Neuronal stem cell (in vitro differentiated cells): ENCODE data around the gene BTG4.

ENCODE experiments used
- DNase-seq: peaks from one replicate; pipeline ENCODE4 v3.0.0-alpha.2; 2013; ENCODE audit warnings: low spot score
- H2AFZ ChIP-seq: one replicate; pipeline ENCODE4 v1.6.1; 2013; ENCODE audit warnings: mild to moderate bottlenecking, low read length, inconsistent platforms
- H2AK5ac ChIP-seq: 2 replicates; pipeline ENCODE4 v1.6.1; 2013; ENCODE audit warnings: low read depth, mild to moderate bottlenecking, inconsistent platforms, low read length, moderate library complexity, mixed read lengths
- H2BK120ac ChIP-seq: 2 replicates; pipeline ENCODE4 v1.6.1; 2013; ENCODE audit warnings: low read depth, mild to moderate bottlenecking, inconsistent platforms, low read length, moderate library complexity, mixed read lengths
- H2BK12ac ChIP-seq: one replicate; pipeline ENCODE4 v1.6.1; 2013; ENCODE audit warnings: low read length, inconsistent platforms
- H2BK15ac ChIP-seq: 2 replicates; pipeline ENCODE4 v1.6.1; 2013; ENCODE audit warnings: mild to moderate bottlenecking, low read length, inconsistent platforms, mixed read lengths
- H2BK5ac ChIP-seq: one replicate; pipeline ENCODE4 v1.6.1; 2013; ENCODE audit warnings: inconsistent platforms, mild to moderate bottlenecking, low read length, moderate library complexity
- H3K14ac ChIP-seq: one replicate; pipeline ENCODE4 v1.6.1; 2013; ENCODE audit warnings: low read length, inconsistent platforms
- H3K18ac ChIP-seq: 2 replicates; pipeline ENCODE4 v1.6.1; 2013; ENCODE audit warnings: low read length, inconsistent platforms
- H3K23ac ChIP-seq: 2 replicates; pipeline ENCODE4 v1.6.1; 2013; ENCODE audit warnings: low read depth, mild to moderate bottlenecking, mixed read lengths, low read length, inconsistent platforms; ENCODE audit not compliant: poor library complexity
- H3K27ac ChIP-seq: replicated peaks from 3 replicates; pipeline ENCODE4 v1.5.1; 2013; ENCODE audit warnings: low read length, inconsistent platforms
- H3K27me3 ChIP-seq, 3 experiments: 2 replicates each; pipeline ENCODE4 v1.6.1; 2013; ENCODE audit warnings: low read length in 3 of 3, mild to moderate bottlenecking in 2 of 3, inconsistent platforms in 1 of 3, low read depth in 1 of 3, mixed read lengths in 1 of 3, moderate library complexity in 1 of 3; ENCODE audit not compliant: control insufficient read depth in 3 of 3, insufficient read depth in 3 of 3
- H3K36me3 ChIP-seq, 2 donors: replicated peaks in 1 of 2; 2 replicates each; pipeline ENCODE4 v1.6.1; 2013; ENCODE audit warnings: low read length in 2 of 2; ENCODE audit not compliant: control insufficient read depth in 2 of 2, insufficient read depth in 2 of 2
- H3K4ac ChIP-seq: 2 replicates; pipeline ENCODE4 v1.6.1; 2013; ENCODE audit warnings: inconsistent platforms, mild to moderate bottlenecking, low read length, moderate library complexity
- H3K4me1 ChIP-seq, 2 donors: 1 replicate in 1 of 2; 2 replicates in 1 of 2; pipeline ENCODE4 v1.6.1; 2013; ENCODE audit warnings: low read length in 2 of 2, low read depth in 1 of 2; ENCODE audit not compliant: control insufficient read depth in 2 of 2, insufficient read depth in 1 of 2
- H3K4me2 ChIP-seq: one replicate; pipeline ENCODE4 v1.6.1; 2013; ENCODE audit warnings: mild to moderate bottlenecking, low read length, inconsistent platforms; ENCODE audit not compliant: insufficient read depth, poor library complexity, severe bottlenecking
- H3K4me3 ChIP-seq, 2 donors: 2 replicates each; pipeline ENCODE4 v1.5.1; 2013; ENCODE audit warnings: low read length in 2 of 2, mild to moderate bottlenecking in 2 of 2, inconsistent platforms in 1 of 2, moderate library complexity in 1 of 2
- H3K79me1 ChIP-seq: one replicate; pipeline ENCODE4 v1.6.1; 2013; ENCODE audit warnings: low read depth, mild to moderate bottlenecking, inconsistent platforms, low read length, moderate library complexity
- H3K9ac ChIP-seq: one replicate; pipeline ENCODE4 v1.6.1; 2013; ENCODE audit warnings: mild to moderate bottlenecking, low read depth, low read length, inconsistent platforms; ENCODE audit not compliant: poor library complexity
- H3K9me3 ChIP-seq, 2 donors: replicated peaks in 1 of 2; 2 replicates each; pipeline versions ENCODE3 to v1.6.1; 2013; ENCODE audit warnings: low read length in 2 of 2, mild to moderate bottlenecking in 2 of 2, inconsistent platforms in 1 of 2, low read depth in 1 of 2, mixed read lengths in 1 of 2, moderate library complexity in 1 of 2; ENCODE audit not compliant: control insufficient read depth in 2 of 2, insufficient read depth in 1 of 2
- H4K8ac ChIP-seq: one replicate; pipeline ENCODE4 v1.6.1; 2013; ENCODE audit warnings: low read depth, mild to moderate bottlenecking, inconsistent platforms, low read length, moderate library complexity
- H4K91ac ChIP-seq: one replicate; pipeline ENCODE4 v1.6.1; 2013; ENCODE audit warnings: low read length, low read depth, mild to moderate bottlenecking, inconsistent platforms; ENCODE audit not compliant: poor library complexity
- WGBS, 2 donors: extraction: QIAGEN DNeasy Blood & Tissue Kit; methylation state at CpG; one replicate each; pipeline ENCODE4 v1.1.7; 2013; ENCODE audit warnings: missing lambda C conversion rate in 2 of 2, mixed read lengths in 1 of 2; ENCODE audit not compliant: insufficient read length in 2 of 2, insufficient replicate concordance in 1 of 2; ENCODE audit errors: extremely low coverage in 2 of 2; 5-methylcytosine and 5-hydroxymethylcytosine counted together

BTG4 gene

DNA sequence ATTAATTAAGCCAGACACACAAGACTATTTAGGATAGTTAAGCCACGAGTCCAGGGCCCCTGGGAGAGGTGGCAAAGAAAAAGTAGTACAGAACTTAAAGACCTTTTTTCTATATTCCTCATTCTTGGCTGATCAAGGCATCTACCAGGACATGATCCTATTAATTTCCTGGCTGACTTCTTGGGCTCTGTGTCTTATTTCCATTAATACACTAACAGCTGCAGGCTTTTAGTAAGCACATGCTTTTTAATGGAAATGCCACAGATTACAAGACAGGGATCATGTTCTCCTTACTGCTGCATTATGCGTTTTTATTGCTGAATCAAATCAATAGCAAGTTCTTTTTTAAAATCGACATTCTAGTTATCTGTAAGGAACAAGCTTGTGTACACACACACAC is 35.2 kb downstream of the BTG4 start:
- WGBS, 2 donors: no CpG with 5 or more reads among the region's 3 CpGs
- Histone ChIP-seq H3K4me2 (no peak overlapping the region), H2AK5ac (no peak overlapping the region), H3K4me3 (no peak overlapping the region), H3K4me1 (no peaks in the 10 kb centered on the region), H3K14ac (no peak overlapping the region), H2BK12ac (no peak overlapping the region), H2BK5ac (no peak overlapping the region), H3K9ac (no peak overlapping the region), H4K91ac (no peak overlapping the region), H3K27me3 (peaks cover 0 to 2% (median 0%) of the 10 kb centered on the region in 3 experiments), H2AFZ (no peak overlapping the region), H3K23ac (no peak overlapping the region), H3K4ac (no peak overlapping the region), H3K27ac (no peak overlapping the region), H4K8ac (no peak overlapping the region), H2BK15ac (no peak overlapping the region), H3K36me3 (no peaks in the 10 kb centered on the region), H3K79me1 (no peaks in the 10 kb centered on the region), H3K9me3 (no peaks in the 10 kb centered on the region), H2BK120ac (no peak overlapping the region), H3K18ac (no peak overlapping the region)
- no peak for DNase-seq

DNA sequence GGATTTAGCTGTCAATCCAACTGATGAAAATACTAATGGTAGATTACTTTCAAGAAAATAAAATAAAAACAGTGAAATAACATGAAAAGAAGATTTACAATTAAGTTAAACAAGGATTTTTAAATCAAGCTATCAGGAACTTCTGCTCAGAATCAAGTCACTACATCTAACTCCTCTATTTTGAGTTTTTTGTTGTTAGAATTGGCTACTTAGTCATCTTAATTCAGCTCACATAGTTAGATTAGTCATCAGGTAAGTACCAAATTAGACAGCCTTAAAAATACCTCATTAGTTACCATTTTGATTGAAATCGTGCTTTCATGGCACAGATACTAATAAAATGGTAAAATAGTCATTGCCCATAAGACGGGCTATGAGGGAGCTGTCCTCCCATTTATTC is 35.8 kb downstream of the BTG4 start:
- Histone ChIP-seq H2AK5ac (no peak overlapping the region), H4K91ac (no peak overlapping the region), H2BK12ac (no peak overlapping the region), H2AFZ (no peak overlapping the region), H3K14ac (no peak overlapping the region), H3K36me3 (no peaks in the 10 kb centered on the region), H3K23ac (no peak overlapping the region), H3K4me2 (no peak overlapping the region), H3K9me3 (no peaks in the 10 kb centered on the region), H2BK5ac (no peak overlapping the region), H3K9ac (no peak overlapping the region), H3K27ac (no peak overlapping the region), H3K27me3 (peaks cover 0 to 2% (median 0%) of the 10 kb centered on the region in 3 experiments), H3K79me1 (no peaks in the 10 kb centered on the region), H3K4me1 (no peaks in the 10 kb centered on the region), H2BK120ac (no peak overlapping the region), H4K8ac (no peak overlapping the region), H3K4me3 (no peak overlapping the region), H2BK15ac (no peak overlapping the region), H3K4ac (no peak overlapping the region), H3K18ac (no peak overlapping the region)
- no peak for DNase-seq
- no CpG with 5 or more reads among the region's 2 CpGs for WGBS, 2 donors

GRCh38 chr11:111474432-111474831 is 37.8 kb downstream of the BTG4 start:
- no peak overlapping the region for H3K9ac ChIP-seq
- H3K23ac ChIP-seq: no peak overlapping the region
- no peak overlapping the region for H2BK120ac ChIP-seq
- H4K8ac ChIP-seq: no peak overlapping the region
- no peak overlapping the region for H3K4me2 ChIP-seq
- H3K4me3 ChIP-seq: no peak overlapping the region
- H3K79me1 ChIP-seq: no peaks in the 10 kb centered on the region
- no peak overlapping the region for H3K18ac ChIP-seq
- H3K27ac ChIP-seq: no peak overlapping the region
- H3K14ac ChIP-seq: no peak overlapping the region
- H3K27me3 ChIP-seq: peaks cover 0 to 2% (median 0%) of the 10 kb centered on the region in 3 experiments
- H2BK12ac ChIP-seq: no peak overlapping the region
- H2AFZ ChIP-seq: no peak overlapping the region
- no peaks in the 10 kb centered on the region for H3K4me1 ChIP-seq
- no peak overlapping the region for H2BK15ac ChIP-seq
- H3K36me3 ChIP-seq: no peaks in the 10 kb centered on the region
- no peaks in the 10 kb centered on the region for H3K9me3 ChIP-seq
- no peak overlapping the region for H2BK5ac ChIP-seq
- no peak for DNase-seq
- H4K91ac ChIP-seq: no peak overlapping the region
- H3K4ac ChIP-seq: no peak overlapping the region
- H2AK5ac ChIP-seq: no peak overlapping the region

- no peaks in the 10 kb centered on the region for H3K27me3 ChIP-seq
Observed at GRCh38 chr11:111472228-111472627, 40.0 kb downstream of the BTG4 start.

More at GRCh38 chr11:111472228-111472627, 40.0 kb downstream of the BTG4 start:
- H2AK5ac ChIP-seq: no peak overlapping the region
- no peak overlapping the region for H3K4me2 ChIP-seq
- no peak for DNase-seq
- H3K4me1 ChIP-seq: peaks cover 0 to 2% of the 10 kb centered on the region in 2 donors
- no peak overlapping the region for H3K27ac ChIP-seq
- no peak overlapping the region for H3K4me3 ChIP-seq
- H2AFZ ChIP-seq: no peak overlapping the region
- H3K36me3 ChIP-seq: no peaks in the 10 kb centered on the region
- no peak overlapping the region for H3K18ac ChIP-seq
- no peak overlapping the region for H4K91ac ChIP-seq
- no peaks in the 10 kb centered on the region for H3K79me1 ChIP-seq
- H4K8ac ChIP-seq: no peak overlapping the region
- H3K9ac ChIP-seq: no peak overlapping the region
- no peak overlapping the region for H3K23ac ChIP-seq
- no peak overlapping the region for H2BK12ac ChIP-seq
- no peaks in the 10 kb centered on the region for H3K9me3 ChIP-seq
- no peak overlapping the region for H3K4ac ChIP-seq
- no CpG with 5 or more reads among the region's 1 CpG for WGBS, 2 donors
- no peak overlapping the region for H3K14ac ChIP-seq
- no peak overlapping the region for H2BK5ac ChIP-seq
- H2BK15ac ChIP-seq: no peak overlapping the region
- H2BK120ac ChIP-seq: no peak overlapping the region
